HG02571 (cell line): ENCODE measurements around the gene CGB5.

Experiments used
- ATAC-seq: cut with Tn5 transposase; IDR thresholded peaks from one replicate; pipeline ENCODE4 v1.9.1; 2021; ENCODE audit warnings: mild to moderate bottlenecking, moderate library complexity; ENCODE audit not compliant: unreplicated experiment

Gene CGB5

GRCh38 chr19:49085020-49085867 lies 41.6 kb downstream of the CGB5 start, which contains the start of gene SNRNP70:
Gene SNRNP70 (plus strand): TSS chr19:49085451. CDS start chr19:49086415, 964 bp downstream.
- ATAC-seq: peak; percentile 86

- ATAC-seq: no peak
These were observed 42.2 kb downstream of the CGB5 start for GRCh38 chr19:49085868-49086232.

DNA sequence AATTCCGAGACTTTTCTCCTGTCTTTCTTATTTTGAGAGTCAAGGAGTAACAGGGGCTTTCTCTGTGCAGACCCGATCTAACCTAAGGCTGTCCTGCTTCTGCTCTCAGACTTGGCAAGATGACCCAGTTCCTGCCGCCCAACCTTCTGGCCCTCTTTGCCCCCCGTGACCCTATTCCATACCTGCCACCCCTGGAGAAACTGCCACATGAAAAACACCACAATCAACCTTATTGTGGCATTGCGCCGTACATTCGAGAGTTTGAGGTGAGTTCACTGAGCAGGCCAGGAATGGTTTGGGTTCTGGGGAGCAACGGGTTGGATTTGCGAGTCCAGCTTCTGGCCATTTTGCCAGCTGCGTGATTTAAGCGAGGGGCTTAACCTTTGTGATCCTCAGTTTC lies 42.6 kb downstream of the CGB5 start:
- ATAC-seq: no peak

DNA sequence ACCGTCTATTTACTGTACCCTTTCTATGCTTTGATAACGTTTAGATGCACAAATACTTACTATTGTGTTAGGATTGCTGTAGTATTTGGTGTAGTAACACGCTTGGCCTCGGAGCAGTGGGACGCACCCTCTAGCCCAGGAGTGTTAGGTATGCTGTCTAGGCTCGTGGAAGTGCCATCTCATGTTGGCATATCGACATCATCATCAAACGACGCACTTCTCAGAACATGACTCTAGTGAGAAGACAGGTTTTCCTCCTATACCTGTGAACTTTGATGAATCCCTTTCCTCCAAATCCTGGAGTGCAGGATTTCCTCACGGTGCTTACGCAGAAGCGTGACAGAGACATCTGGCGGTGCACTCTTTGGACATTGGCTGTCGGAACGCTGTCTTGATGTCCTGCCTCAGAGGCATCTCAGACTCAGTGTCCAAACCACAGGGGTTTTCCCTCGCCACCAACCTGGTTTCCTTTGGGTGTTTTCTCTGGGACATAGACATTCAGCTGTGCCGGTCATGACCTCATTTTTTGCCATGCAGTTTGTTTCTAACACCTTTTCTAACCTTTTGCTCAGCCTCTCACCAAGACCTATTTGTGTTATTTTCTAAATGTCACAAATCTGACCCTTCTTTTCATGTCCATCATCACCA lies 47.9 kb downstream of the CGB5 start:
- no peak for ATAC-seq

GRCh38 chr19:49092686-49093085 lies 49.0 kb downstream of the CGB5 start:
- ATAC-seq: no peak
